AG04449 (cell line): ENCODE data around the gene COBL.

ENCODE experiments used
- CTCF ChIA-PET: fragments of 350-600 bp; formaldehyde crosslinking; extraction: SDS; loops from one replicate; lab custom pipeline; 2021; ENCODE audit warnings: antibody characterized with exemption; lab: Yijun Ruan, JAX
- POLR2A ChIA-PET: fragments of 400-600, 350-600 bp; formaldehyde crosslinking; extraction: SDS; loops from one replicate; lab custom pipeline; 2020; ENCODE audit warnings: antibody characterized with exemption, inconsistent platforms; lab: Yijun Ruan, JAX
- DNase-seq: peaks from one replicate; pipeline ENCODE4 v3.0.0-alpha.2; 2010; ENCODE audit warnings: low read depth, low spot score
- H3K4me3 ChIP-seq: 2 replicates; pipeline ENCODE4 v1.5.1; 2011; ENCODE audit warnings: low read depth, mild to moderate bottlenecking, control low read depth, low read length
- TF ChIP-seq, protein P1 (sequence below): IDR thresholded peaks from one replicate; pipeline ENCODE4 v1.5.1; 2011; ENCODE audit warnings: mild to moderate bottlenecking, moderate library complexity, low read length, control low read depth, inconsistent platforms; ENCODE audit not compliant: insufficient read depth; ENCODE audit errors: missing control alignments

The COBL gene

GRCh38 chr7:51230324-51230625 is 86.3 kb downstream of the COBL start:
- ChIA-PET POLR2A (no interaction called here), CTCF (no interaction called here)
- no peak for DNase-seq
- TF ChIP-seq, protein P1, sequence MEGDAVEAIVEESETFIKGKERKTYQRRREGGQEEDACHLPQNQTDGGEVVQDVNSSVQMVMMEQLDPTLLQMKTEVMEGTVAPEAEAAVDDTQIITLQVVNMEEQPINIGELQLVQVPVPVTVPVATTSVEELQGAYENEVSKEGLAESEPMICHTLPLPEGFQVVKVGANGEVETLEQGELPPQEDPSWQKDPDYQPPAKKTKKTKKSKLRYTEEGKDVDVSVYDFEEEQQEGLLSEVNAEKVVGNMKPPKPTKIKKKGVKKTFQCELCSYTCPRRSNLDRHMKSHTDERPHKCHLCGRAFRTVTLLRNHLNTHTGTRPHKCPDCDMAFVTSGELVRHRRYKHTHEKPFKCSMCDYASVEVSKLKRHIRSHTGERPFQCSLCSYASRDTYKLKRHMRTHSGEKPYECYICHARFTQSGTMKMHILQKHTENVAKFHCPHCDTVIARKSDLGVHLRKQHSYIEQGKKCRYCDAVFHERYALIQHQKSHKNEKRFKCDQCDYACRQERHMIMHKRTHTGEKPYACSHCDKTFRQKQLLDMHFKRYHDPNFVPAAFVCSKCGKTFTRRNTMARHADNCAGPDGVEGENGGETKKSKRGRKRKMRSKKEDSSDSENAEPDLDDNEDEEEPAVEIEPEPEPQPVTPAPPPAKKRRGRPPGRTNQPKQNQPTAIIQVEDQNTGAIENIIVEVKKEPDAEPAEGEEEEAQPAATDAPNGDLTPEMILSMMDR = no peak
- no peak overlapping the region for H3K4me3 ChIP-seq

DNA sequence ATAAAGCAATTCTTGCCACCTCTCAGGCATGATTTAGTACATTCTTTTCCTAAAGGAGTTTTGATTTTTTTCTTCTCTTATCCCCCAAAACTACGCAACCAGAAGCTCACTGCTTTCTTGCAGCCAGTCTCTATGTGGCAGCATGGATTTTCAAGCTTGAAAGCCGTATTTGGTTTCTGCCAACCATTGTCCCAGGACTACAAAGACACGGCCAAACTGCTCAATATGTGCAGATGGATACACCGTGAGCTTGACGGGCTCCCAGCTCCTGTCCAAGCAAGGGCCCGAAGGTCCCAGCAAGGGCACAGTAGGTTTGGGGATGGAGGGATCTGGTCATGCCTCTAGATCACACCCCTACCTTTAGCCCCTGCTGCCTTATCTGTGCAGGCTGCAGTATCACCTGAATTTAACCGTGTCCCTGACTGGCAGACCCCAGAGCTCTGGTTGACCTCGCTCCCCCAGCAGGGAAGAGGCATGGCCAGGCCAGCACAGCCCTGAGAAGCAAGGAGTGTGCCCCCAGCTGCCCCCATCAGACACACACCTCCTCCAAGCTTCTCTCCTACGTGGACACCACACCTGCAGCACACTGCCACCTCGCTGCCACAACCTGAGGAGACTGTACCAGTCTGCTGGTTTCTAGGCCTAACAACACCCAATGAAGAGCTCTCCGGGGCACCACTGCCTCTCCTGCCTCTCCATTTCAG is 86.8 kb downstream of the COBL start:
- ChIA-PET CTCF (no interaction called here), POLR2A (no interaction called here)
- H3K4me3 ChIP-seq = no peak overlapping the region
- TF ChIP-seq, protein P1 = no peak
- DNase-seq = no peak

DNA sequence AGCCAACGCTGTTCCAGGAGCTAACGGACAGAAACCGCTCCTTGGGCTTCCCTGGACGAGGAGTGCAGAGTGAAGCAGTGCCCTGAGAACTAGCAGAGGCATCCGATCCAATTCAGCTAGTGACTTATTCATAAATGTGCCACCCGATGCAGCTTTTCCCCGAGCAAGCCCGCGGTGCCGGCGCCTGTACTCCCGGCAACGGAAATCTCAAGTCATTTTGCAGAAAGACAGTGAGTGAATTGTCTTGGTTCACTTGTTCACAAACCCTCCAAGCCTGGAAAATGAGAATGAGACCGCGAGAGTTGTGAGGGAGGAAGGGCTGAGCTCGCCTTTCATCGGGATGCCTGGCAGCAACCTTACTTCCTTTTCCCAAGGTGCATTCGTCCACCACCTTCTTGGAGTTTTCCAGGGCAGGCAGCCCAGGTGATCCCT is 87.5 kb downstream of the COBL start:
- ChIA-PET POLR2A (no interaction called here), CTCF (no interaction called here)
- H3K4me3 ChIP-seq = no peak overlapping the region
- TF ChIP-seq, protein P1 = no peak
- no peak for DNase-seq

GRCh38 chr7:51228386-51228958 is 88.1 kb downstream of the COBL start:
- no peak for DNase-seq
- CTCF ChIA-PET = no interaction called here
- POLR2A ChIA-PET = no interaction called here
- no peak overlapping the region for H3K4me3 ChIP-seq
- TF ChIP-seq, protein P1 = no peak

- CTCF ChIA-PET = no interaction called here
- POLR2A ChIA-PET = no interaction called here
- H3K4me3 ChIP-seq = no peak overlapping the region
- TF ChIP-seq, protein P1 = no peak
- no peak for DNase-seq
Measured at GRCh38 chr7:51227861-51228260, 88.7 kb downstream of the COBL start.

DNA sequence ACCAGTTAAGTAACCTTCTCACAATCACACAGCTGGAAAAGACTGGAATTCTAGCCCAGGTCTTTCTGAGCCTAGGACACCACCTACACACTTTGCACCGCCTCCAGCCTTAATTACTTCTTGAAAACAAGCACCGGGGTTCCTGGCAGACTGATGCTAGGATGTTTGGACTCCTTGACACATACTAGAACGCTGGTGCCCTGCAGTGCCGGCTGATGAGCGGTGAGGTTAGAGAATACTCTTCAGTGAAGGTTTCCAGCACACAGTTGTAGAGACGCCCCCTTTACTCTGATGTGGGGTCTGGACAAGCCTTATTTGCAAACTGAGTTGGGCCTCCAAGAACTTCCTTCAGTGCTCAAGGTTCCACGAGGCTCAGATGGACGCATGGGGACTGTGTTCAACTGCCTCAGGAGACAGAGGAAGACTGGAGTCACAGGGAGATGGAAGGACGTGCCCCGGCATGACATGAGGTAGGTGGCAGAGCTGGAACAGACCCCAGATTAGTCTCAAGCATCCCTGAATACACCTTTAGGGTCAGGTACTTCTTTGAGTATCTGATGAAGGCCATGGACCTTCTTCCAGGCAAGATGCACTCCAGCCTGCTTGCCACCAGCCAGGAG is 89.6 kb downstream of the COBL start:
- TF ChIP-seq, protein P1 = no peak
- CTCF ChIA-PET = no interaction called here
- DNase-seq = no peak
- POLR2A ChIA-PET = no interaction called here
- no peak overlapping the region for H3K4me3 ChIP-seq
